Prostate gland (tissue), 2 donors: ENCODE results near the gene RBBP8NL. TPM values are rescaled to one million over a fixed set of nuclear protein-coding genes. Genes with fewer than 3 reads are reported as not detected.

Source experiments
- DNase-seq: peaks from one replicate; pipeline ENCODE4 v3.0.0-alpha.2; 2019; ENCODE audit warnings: low spot score
- H3K27ac ChIP-seq, 2 donors: fragments of 200-600 bp; sonication (generic); 2 replicates each; pipeline ENCODE4 v1.5.1; 2017 to 2019
- H3K27me3 ChIP-seq: fragments of 200-600 bp; sonication (generic); replicated peaks from 2 replicates; pipeline ENCODE4 v1.5.1; 2019; ENCODE audit not compliant: insufficient read depth
- H3K36me3 ChIP-seq, 2 donors: fragments of 200-600 bp; sonication (generic); 1 replicate in 1 of 2; 2 replicates in 1 of 2; pipeline versions ENCODE4 v1.5.1 to v1.8.1; 2017 to 2019
- H3K4me1 ChIP-seq: fragments of 200-600 bp; sonication (generic); replicated peaks from 2 replicates; pipeline ENCODE4 v1.5.1; 2019
- H3K4me3 ChIP-seq, 2 donors: fragments of 200-600 bp; sonication (generic); 2 replicates each; pipeline ENCODE4 v1.5.1; 2017 to 2019
- H3K9me3 ChIP-seq: fragments of 200-600 bp; sonication (generic); 2 replicates; pipeline ENCODE4 v1.5.1; 2017
- POLR2A ChIP-seq: fragments of 450-650 bp; IDR thresholded peaks from one replicate; pipeline ENCODE4 v1.6.1; 2016; ENCODE audit warnings: antibody characterized with exemption, mild to moderate bottlenecking
- POLR2AphosphoS5 ChIP-seq: sonication (generic); formaldehyde crosslinking; IDR thresholded peaks from one replicate; pipeline ENCODE4 v1.6.1; 2017; ENCODE audit warnings: antibody characterized with exemption
- WGBS: methylation state at CpG from one replicate; pipeline ENCODE4 v1.1.5; 2018; 5-methylcytosine and 5-hydroxymethylcytosine counted together
- intact Hi-C: fragments of 100-400 bp; cut with DNase I; formaldehyde crosslinking; loops from one replicate; pipeline ENCODE4 v1.14.2; 2022
- total RNA-seq, 2 donors: library from RNA; depleted of rRNA; stranded (reverse); fragments of >200 nt; gene quantifications; one replicate each; pipeline ENCODE4 v1.1.0, GENCODE V29; 2016
- TF ChIP-seq, protein P1 (sequence below), 4 experiments: fragments of 200-600 bp in 2 of 4; fragments of 450-650 bp in 2 of 4; sonication (generic) in 2 of 4; IDR thresholded peaks; 1 replicate in 3 of 4; 2 replicates in 1 of 4; pipeline ENCODE4 v1.5.1; 2016 to 2019; ENCODE audit warnings: antibody characterized with exemption in 4 of 4, mild to moderate bottlenecking in 2 of 4, moderate library complexity in 2 of 4

Gene RBBP8NL
- total RNA-seq, 2 donors from 2014 or later, result 4.9 to 10.9 TPM

- intact Hi-C loops, result loop anchor here (10.0 kb wide), 2 partner anchors 203 to 243 kb away; partner anchors contain the start of genes MTG2, PSMA7 and SS18L1
- H3K4me3 ChIP-seq, result peak overlapping the region; percentile 85 to 92
- no peaks in the 10 kb centered on the region for H3K36me3 ChIP-seq
- H3K27ac ChIP-seq, result peak overlapping the region in 1 of 2 donors; percentile 86
- H3K4me1 ChIP-seq, result peaks cover 10% of the 10 kb centered on the region
- no peaks in the 10 kb centered on the region for H3K27me3 ChIP-seq
- H3K9me3 ChIP-seq, result no peaks in the 10 kb centered on the region
- DNase-seq, result no peak
- 61% methylated on average over 20 of the region's 20 CpGs for WGBS
- TF ChIP-seq POLR2A (no peak), POLR2AphosphoS5 (no peak)
- TF ChIP-seq, protein P1, sequence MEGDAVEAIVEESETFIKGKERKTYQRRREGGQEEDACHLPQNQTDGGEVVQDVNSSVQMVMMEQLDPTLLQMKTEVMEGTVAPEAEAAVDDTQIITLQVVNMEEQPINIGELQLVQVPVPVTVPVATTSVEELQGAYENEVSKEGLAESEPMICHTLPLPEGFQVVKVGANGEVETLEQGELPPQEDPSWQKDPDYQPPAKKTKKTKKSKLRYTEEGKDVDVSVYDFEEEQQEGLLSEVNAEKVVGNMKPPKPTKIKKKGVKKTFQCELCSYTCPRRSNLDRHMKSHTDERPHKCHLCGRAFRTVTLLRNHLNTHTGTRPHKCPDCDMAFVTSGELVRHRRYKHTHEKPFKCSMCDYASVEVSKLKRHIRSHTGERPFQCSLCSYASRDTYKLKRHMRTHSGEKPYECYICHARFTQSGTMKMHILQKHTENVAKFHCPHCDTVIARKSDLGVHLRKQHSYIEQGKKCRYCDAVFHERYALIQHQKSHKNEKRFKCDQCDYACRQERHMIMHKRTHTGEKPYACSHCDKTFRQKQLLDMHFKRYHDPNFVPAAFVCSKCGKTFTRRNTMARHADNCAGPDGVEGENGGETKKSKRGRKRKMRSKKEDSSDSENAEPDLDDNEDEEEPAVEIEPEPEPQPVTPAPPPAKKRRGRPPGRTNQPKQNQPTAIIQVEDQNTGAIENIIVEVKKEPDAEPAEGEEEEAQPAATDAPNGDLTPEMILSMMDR (IDR thresholded peaks at IDR 0.05), result no peak
These were observed 39.3 kb downstream of the RBBP8NL start for GRCh38 chr20:62387933-62388635.

DNA sequence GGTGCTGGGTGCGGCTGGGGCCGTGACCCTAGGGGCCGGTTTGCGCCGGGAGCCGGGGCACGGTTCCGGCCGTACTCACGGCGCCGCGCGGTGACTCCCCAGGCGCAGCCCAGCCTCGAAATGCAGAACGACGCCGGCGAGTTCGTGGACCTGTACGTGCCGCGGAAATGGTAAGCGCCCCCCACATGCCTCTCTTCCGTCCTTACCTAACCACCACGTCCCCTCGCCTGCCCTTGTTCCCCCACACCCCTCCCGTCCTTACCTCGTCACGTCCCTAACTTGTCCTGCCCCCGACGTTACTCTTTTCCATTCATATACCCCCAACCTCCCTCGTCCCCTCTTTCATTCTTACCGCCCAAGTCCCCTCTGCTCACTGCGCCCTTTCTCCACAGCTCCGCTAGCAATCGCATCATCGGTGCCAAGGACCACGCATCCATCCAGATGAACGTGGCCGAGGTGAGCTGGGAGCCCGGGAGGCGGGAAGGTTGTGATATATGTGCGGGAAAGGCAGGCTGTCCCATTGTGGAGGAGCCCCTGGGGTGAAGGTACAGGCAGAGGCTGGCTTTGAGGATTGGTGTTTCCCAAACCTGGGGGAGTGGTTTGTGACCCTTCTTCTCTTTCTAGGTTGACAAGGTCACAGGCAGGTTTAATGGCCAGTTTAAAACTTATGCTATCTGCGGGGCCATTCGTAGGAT lies 40.0 kb downstream of the RBBP8NL start:
- H3K27ac ChIP-seq, result peak overlapping the region; percentile 85 to 86
- WGBS, result 3% methylated on average over 42 of the region's 47 CpGs
- peaks cover 10% of the 10 kb centered on the region for H3K4me1 ChIP-seq
- TF ChIP-seq, protein P1 (IDR thresholded peaks at IDR 0.05), result no peak
- TF ChIP-seq POLR2AphosphoS5 (no peak), POLR2A (no peak)
- intact Hi-C loops, result loop anchor here (10.0 kb wide), 2 partner anchors 203 to 243 kb away; partner anchors contain the start of genes MTG2, PSMA7 and SS18L1
- no peaks in the 10 kb centered on the region for H3K27me3 ChIP-seq
- DNase-seq, result no peak
- H3K9me3 ChIP-seq, result no peaks in the 10 kb centered on the region
- H3K4me3 ChIP-seq, result peak overlapping the region; percentile 85 to 92
- H3K36me3 ChIP-seq, result no peaks in the 10 kb centered on the region

- Histone ChIP-seq H3K4me3 (peak within 1 kb of the TSS; percentile 85 to 92), H3K9me3 (no peaks in the 10 kb centered on the region), H3K4me1 (peaks cover 10% of the 10 kb centered on the region), H3K27me3 (no peaks in the 10 kb centered on the region), H3K36me3 (no peaks in the 10 kb centered on the region), H3K27ac (peak within 1 kb of the TSS; percentile 85 to 86)
- TF ChIP-seq POLR2A (peak; percentile 68), POLR2AphosphoS5 (peak; percentile 99)
- TF ChIP-seq, protein P1 (IDR thresholded peaks at IDR 0.05), result no peak
- peak; percentile 90 for DNase-seq
- intact Hi-C loops, result loop anchor here (10.0 kb wide), 2 partner anchors 202 to 242 kb away; partner anchors contain the start of genes MTG2, PSMA7 and SS18L1
- WGBS, result under 1% methylated on average over 64 of the region's 83 CpGs
These were observed 40.7 kb downstream of the RBBP8NL start, which contains the start of gene RPS21 for GRCh38 chr20:62386383-62387218. Gene RPS21, plus strand, starts transcription at chr20:62387103. Its CDS starts 236 bp downstream, at chr20:62387339.

DNA sequence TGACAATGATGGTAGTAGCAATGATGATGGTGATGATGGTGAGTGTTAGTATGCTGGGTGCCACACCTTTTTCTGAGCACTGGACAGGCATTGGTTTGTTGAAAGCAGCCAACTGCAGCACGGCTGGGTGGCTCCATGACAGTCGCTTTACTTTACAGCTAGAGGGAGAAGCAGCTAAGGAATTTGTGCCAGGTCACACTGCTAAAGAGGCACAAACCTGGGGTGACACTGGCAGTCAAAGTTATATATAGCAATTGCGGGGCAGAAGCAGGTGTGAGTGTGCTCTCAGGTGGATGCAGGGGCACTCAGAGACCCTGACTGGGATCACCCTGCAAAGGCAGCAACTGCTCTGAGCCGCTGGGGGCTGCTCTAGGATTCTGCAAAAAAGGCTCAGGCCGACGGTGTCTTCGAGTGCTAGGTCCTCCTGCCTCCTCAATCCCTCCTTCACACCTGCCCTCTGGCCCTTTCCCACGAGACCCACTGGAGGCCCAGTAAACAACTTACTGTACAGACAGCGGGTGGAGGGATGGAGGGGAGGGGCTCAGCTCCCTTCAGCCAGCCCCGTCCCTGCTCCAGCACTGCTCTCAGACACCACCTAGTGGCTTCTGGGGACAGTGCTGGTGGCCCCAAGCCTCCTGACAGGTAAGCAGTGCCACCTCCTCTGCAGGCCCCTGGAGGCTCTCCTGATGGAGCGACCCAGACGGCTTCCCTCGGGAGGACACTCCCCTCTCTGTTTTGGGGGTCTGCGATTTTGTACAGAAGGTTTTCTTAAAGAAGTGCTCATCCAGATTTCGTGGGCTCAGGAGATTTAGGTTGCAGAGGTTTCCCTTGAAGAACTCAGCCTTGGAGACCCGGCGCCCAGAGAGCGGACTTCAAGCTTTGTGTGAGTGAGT lies 44.8 kb downstream of the RBBP8NL start:
- H3K27ac ChIP-seq, result no peak overlapping the region
- WGBS, result 33% methylated on average over 18 of the region's 18 CpGs
- no peak overlapping the region for H3K4me3 ChIP-seq
- intact Hi-C loops, result loop anchor here (10.0 kb wide), 2 partner anchors 198 to 238 kb away; partner anchors contain the start of genes MTG2, PSMA7 and SS18L1
- no peaks in the 10 kb centered on the region for H3K9me3 ChIP-seq
- H3K4me1 ChIP-seq, result peaks cover 10% of the 10 kb centered on the region
- no peak for TF ChIP-seq POLR2A
- peak; percentile 64 for TF ChIP-seq POLR2AphosphoS5
- TF ChIP-seq, protein P1 (IDR thresholded peaks at IDR 0.05), result peak; percentile 77 to 95 (median 90)
- no peaks in the 10 kb centered on the region for H3K36me3 ChIP-seq
- no peaks in the 10 kb centered on the region for H3K27me3 ChIP-seq
- peak; percentile 81 for DNase-seq
